Endodermal cell (in vitro differentiated cells): Measurements from ENCODE around the gene FAAP20. TPM values are rescaled to one million over a fixed set of nuclear protein-coding genes. Genes with fewer than 3 reads are reported as not detected.

Source experiments
- DNase-seq: peaks from one replicate; pipeline ENCODE4 v3.0.0-alpha.2; 2017
- H3K27ac ChIP-seq: 2 replicates; pipeline ENCODE4 v1.5.1; 2013; ENCODE audit warnings: mild to moderate bottlenecking, low read depth, low read length, moderate library complexity
- H3K27me3 ChIP-seq: 2 replicates; pipeline ENCODE4 v1.6.1; 2013; ENCODE audit warnings: mild to moderate bottlenecking, low read length, moderate library complexity; ENCODE audit not compliant: insufficient read depth, control insufficient read depth, poor library complexity, severe bottlenecking
- H3K36me3 ChIP-seq: 2 replicates; pipeline ENCODE4 v1.7.0; 2013; ENCODE audit warnings: mild to moderate bottlenecking, low read length, moderate library complexity; ENCODE audit not compliant: control insufficient read depth, insufficient read depth
- H3K4me1 ChIP-seq: one replicate; pipeline ENCODE4 v1.7.0; 2013; ENCODE audit warnings: low read length; ENCODE audit not compliant: control insufficient read depth, insufficient read depth
- H3K4me3 ChIP-seq: 2 replicates; pipeline ENCODE4 v1.5.1; 2013; ENCODE audit warnings: mild to moderate bottlenecking, low read length, moderate library complexity
- H3K9ac ChIP-seq: 2 replicates; pipeline ENCODE4 v1.6.1; 2013; ENCODE audit warnings: mild to moderate bottlenecking, low read length, moderate library complexity; ENCODE audit not compliant: poor library complexity, severe bottlenecking; ENCODE audit errors: extremely low read depth
- H3K9me3 ChIP-seq: 2 replicates; pipeline ENCODE4 v1.6.1; 2013; ENCODE audit warnings: mild to moderate bottlenecking, low read length, moderate library complexity; ENCODE audit not compliant: control insufficient read depth
- H3K27ac Mint-ChIP-seq: 2 replicates; pipeline ENCODE4 v1.8.0; 2020; ENCODE audit warnings: mixed read lengths
- H3K27me3 Mint-ChIP-seq: 2 replicates; pipeline ENCODE4 v1.8.0; 2021; ENCODE audit warnings: mild to moderate bottlenecking, mixed read lengths; ENCODE audit not compliant: insufficient read depth
- H3K36me3 Mint-ChIP-seq: 2 replicates; pipeline ENCODE4 v1.8.0; 2020; ENCODE audit warnings: low read depth, mixed read lengths
- H3K4me1 Mint-ChIP-seq: 2 replicates; pipeline ENCODE4 v1.8.0; 2020; ENCODE audit warnings: mixed read lengths
- H3K4me3 Mint-ChIP-seq: 2 replicates; pipeline ENCODE4 v1.8.0; 2020; ENCODE audit warnings: mild to moderate bottlenecking, moderate library complexity, mixed read lengths
- H3K9me3 Mint-ChIP-seq: 2 replicates; pipeline ENCODE4 v1.8.0; 2020; ENCODE audit warnings: mild to moderate bottlenecking, mixed read lengths
- WGBS, 2 experiments: methylation state at CpG; one replicate each; pipeline versions ENCODE4 v1.1.5 to v1.1.7; 2013; ENCODE audit warnings: missing lambda C conversion rate in 2 of 2, mixed read lengths in 1 of 2; ENCODE audit not compliant: insufficient coverage in 1 of 2, insufficient read length in 1 of 2; 5-methylcytosine and 5-hydroxymethylcytosine counted together
- total RNA-seq, 2 donors: library from RNA; stranded (reverse); fragmentation: NEBNext Ultra II Directional in 1 of 2; extraction: Animal tissue kit (Norgen Biotek cat#: 25700) in 1 of 2; gene quantifications; 2 replicates in 1 of 2; 3 replicates in 1 of 2; pipeline ENCODE4 v1.2.1, GENCODE V29; 2021
- TF ChIP-seq, protein P1 (sequence below): fragments of 200-600 bp; sonication (generic); conservative IDR thresholded peaks from 2 replicates; pipeline ENCODE4 v1.5.0; 2021; ENCODE audit warnings: antibody characterized with exemption, mild to moderate bottlenecking

Gene FAAP20
- total RNA-seq, 2 donors from 2014 or later = 126 to 154 TPM

DNA sequence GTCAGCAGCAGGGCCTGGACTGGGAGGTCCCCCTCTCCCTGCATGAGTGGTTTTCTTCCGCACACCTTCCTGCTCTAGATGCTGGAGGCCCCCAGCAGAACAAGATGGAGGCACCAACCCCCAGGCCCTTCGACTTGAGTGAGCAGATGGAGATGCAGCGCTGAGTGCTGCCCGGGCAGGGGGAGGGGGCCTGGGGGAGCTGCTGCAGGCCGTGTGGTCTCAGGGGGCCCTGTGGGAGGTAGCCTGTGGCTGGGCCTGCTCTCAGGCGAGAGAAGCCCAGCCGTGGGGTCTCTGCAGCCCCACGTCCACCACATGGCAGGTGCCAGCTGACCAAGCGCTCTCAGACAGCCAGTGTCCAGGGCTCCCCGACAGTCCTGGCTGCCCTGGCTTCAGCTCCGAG is 1.2 kb upstream of the FAAP20 start:
- TF ChIP-seq, protein P1, sequence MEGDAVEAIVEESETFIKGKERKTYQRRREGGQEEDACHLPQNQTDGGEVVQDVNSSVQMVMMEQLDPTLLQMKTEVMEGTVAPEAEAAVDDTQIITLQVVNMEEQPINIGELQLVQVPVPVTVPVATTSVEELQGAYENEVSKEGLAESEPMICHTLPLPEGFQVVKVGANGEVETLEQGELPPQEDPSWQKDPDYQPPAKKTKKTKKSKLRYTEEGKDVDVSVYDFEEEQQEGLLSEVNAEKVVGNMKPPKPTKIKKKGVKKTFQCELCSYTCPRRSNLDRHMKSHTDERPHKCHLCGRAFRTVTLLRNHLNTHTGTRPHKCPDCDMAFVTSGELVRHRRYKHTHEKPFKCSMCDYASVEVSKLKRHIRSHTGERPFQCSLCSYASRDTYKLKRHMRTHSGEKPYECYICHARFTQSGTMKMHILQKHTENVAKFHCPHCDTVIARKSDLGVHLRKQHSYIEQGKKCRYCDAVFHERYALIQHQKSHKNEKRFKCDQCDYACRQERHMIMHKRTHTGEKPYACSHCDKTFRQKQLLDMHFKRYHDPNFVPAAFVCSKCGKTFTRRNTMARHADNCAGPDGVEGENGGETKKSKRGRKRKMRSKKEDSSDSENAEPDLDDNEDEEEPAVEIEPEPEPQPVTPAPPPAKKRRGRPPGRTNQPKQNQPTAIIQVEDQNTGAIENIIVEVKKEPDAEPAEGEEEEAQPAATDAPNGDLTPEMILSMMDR = no peak
- peaks cover 7% of the 10 kb centered on the region for H3K36me3 Mint-ChIP-seq
- WGBS, 2 experiments = 88 to 100% methylated on average over 5 to 11 of the region's 11 CpGs
- no peaks in the 10 kb centered on the region for H3K9me3 ChIP-seq
- H3K4me1 Mint-ChIP-seq = peaks cover 10% of the 10 kb centered on the region
- no peaks in the 10 kb centered on the region for H3K27me3 ChIP-seq
- no peak overlapping the region for H3K27ac Mint-ChIP-seq
- H3K4me3 Mint-ChIP-seq = no peak overlapping the region
- H3K9ac ChIP-seq = no peak overlapping the region
- peaks cover 6% of the 10 kb centered on the region for H3K36me3 ChIP-seq
- H3K4me1 ChIP-seq = peaks cover 5% of the 10 kb centered on the region
- H3K4me3 ChIP-seq = no peak overlapping the region
- H3K27ac ChIP-seq = peak overlapping the region; percentile 44
- no peak for DNase-seq
- H3K27me3 Mint-ChIP-seq = no peaks in the 10 kb centered on the region
- H3K9me3 Mint-ChIP-seq = no peaks in the 10 kb centered on the region

DNA sequence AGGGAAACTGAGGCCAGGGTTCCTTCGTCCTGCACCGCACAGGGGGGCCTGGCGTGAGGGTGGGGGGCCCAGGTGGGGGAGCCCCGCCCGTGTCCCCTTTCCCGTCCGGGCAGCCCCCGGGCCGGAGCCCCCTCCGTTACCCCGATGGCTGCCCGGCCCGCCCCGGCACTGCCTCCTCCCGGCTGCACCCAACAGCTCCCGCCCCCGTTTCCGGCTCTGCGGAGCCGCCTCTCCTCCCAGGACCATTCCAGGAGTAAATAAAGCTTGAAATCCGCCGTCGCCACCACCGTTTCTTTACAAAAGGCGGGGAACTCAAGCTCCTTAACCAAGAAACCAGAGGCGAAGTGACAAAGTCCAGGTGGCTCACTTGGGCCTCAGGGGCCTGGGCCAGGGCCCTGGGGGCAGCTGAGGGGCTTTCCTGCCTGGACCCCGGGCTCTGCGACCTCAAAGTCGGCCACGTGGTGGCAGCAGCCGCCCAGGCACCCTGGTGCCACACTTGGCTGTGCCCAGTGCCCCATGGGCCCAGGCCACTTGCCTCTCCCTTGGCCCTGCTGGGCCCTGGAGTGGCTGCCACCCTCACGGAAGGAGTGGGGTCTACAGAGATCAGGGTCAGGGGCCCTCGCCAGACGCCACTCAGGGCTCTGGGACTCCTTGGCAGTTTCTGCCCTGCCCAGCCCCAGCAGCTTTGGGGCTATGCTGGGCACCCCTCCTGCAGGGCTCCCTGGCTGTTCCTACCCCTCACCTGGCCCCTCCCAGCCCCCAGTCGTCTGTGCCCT is 514 bp upstream of the FAAP20 start:
- peak overlapping the region; percentile 90 for H3K27ac Mint-ChIP-seq
- H3K9ac ChIP-seq = no peak overlapping the region
- DNase-seq = peak; percentile 96
- H3K4me3 ChIP-seq = peak overlapping the region; percentile 72
- peaks cover 13% of the 10 kb centered on the region for H3K4me1 Mint-ChIP-seq
- no peaks in the 10 kb centered on the region for H3K27me3 Mint-ChIP-seq
- H3K9me3 ChIP-seq = no peaks in the 10 kb centered on the region
- peak overlapping the region; percentile 67 for H3K4me3 Mint-ChIP-seq
- WGBS, 2 experiments = 1 to 4% methylated on average over 18 to 35 of the region's 35 CpGs
- no peaks in the 10 kb centered on the region for H3K27me3 ChIP-seq
- H3K36me3 Mint-ChIP-seq = peaks cover 7% of the 10 kb centered on the region
- H3K4me1 ChIP-seq = peaks cover 5% of the 10 kb centered on the region
- H3K9me3 Mint-ChIP-seq = no peaks in the 10 kb centered on the region
- TF ChIP-seq, protein P1 = peak; percentile 94
- H3K27ac ChIP-seq = peak overlapping the region; percentile 73
- H3K36me3 ChIP-seq = peaks cover 6% of the 10 kb centered on the region

DNA sequence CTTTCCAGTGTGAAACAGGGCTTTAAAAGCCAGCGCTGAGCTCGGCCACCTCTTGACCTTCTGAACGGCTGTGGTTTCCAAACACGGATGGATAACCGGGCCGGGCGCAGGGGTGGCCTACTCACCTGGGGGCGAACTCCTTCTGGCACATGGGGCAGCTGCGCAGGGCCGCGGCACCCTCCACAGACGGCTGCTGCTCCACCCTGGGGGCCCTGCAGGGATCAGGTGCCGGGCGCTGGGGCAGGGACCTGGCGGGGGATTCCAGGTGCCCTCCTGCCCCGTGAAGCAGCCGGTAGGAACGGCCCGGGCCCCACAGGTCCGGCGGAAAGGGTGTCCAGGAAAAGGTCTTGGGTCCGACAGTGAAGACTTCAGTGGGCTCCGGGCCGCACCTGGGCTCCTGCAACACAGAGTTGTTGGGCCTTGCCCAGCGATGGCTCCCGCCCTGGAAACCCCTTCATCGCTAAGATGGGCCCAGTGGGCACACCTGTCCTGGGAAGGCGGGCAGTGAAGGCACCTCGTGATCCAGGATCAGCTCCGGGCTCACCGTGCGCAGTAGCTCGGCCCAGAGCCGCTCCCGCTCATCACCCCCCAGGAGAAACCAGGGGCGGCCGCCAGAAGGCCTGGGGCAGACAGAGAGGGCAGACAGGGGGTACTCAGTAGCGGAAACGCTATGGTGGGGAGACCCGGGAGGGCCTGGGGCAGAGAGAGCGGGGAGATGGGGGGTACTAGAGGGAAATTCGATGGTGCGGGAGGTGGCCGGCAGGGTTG is 874 bp downstream of the FAAP20 start:
- peaks cover 6% of the 10 kb centered on the region for H3K36me3 ChIP-seq
- Mint-ChIP-seq H3K4me3 (peak overlapping the region; percentile 67), H3K9me3 (no peaks in the 10 kb centered on the region), H3K27ac (no peak overlapping the region), H3K4me1 (peaks cover 12% of the 10 kb centered on the region), H3K27me3 (no peaks in the 10 kb centered on the region), H3K36me3 (peaks cover 9% of the 10 kb centered on the region)
- no peaks in the 10 kb centered on the region for H3K27me3 ChIP-seq
- no peak overlapping the region for H3K27ac ChIP-seq
- H3K9me3 ChIP-seq = no peaks in the 10 kb centered on the region
- H3K4me1 ChIP-seq = peaks cover 5% of the 10 kb centered on the region
- peak; percentile 69 for DNase-seq
- WGBS, 2 experiments = 72 to 81% methylated on average over 32 to 43 of the region's 44 CpGs
- H3K9ac ChIP-seq = no peak overlapping the region
- TF ChIP-seq, protein P1 = no peak
- peak overlapping the region; percentile 78 for H3K4me3 ChIP-seq
